Activated CD4-positive, CD25-positive, alpha-beta regulatory T cell treated with anti-CD3 and anti-CD28 coated beads, Interleukin-2, amount 50 U/mL, for 24 hours (primary cell): ENCODE data around the gene ITPR3.

Experiments used
- ATAC-seq, 2 donors: fragments of 150-1000 bp; cut with Tn5 transposase; one replicate each; pipeline ENCODE4 v1.10.0; 2021; ENCODE audit warnings: mild to moderate bottlenecking in 1 of 2, moderate library complexity in 1 of 2

The ITPR3 gene

GRCh38 chr6:33591424-33592032 lies 29.6 kb upstream of the ITPR3 start:
- no peak for ATAC-seq

GRCh38 chr6:33592280-33592594 lies 28.9 kb upstream of the ITPR3 start:
- ATAC-seq: no peak

DNA sequence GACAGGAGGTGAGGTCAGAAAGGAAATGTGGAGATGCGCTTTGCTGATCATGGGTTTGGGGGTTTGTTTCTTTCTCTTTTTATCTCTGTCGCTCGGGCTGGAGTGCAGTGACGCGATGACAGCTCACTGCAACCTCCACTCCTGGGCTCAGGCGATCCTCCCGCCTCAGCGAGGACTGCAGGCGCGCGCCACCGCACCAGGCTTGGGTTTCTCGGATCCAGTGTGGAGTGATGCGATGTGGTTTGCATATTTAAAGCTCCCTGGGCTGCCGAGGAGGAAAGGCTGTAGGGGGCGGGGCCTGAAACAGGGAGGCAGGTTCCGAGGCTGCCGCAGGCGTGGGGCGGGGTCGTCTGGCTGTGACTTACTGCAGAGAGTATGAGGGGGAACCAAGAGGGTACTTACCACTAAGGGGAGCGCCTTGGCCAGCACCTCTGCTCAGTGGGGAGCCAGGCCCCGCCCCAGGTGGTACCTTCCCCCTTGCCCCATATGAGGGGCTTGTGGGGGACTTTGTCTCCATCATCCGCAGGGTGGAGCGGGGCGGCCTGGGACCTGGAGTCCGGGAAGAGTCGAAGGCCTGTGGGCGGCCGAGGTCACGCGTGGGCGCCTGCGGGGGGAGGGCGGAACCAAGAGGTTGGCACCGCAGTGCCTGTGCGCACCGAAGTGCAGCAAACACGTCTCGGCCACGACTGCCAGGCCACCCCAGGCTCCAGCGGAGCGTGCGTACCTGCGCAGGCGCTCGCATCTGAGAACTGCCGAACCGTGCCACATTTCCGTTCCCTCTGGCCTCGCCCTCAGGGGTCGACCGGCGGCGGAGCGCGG lies 28.3 kb upstream of the ITPR3 start:
- ATAC-seq: peak; percentile 46 to 61

- ATAC-seq: no peak
These were observed 27.8 kb upstream of the ITPR3 start for GRCh38 chr6:33593414-33593727.

GRCh38 chr6:33595001-33595846 lies 25.9 kb upstream of the ITPR3 start:
- no peak for ATAC-seq

DNA sequence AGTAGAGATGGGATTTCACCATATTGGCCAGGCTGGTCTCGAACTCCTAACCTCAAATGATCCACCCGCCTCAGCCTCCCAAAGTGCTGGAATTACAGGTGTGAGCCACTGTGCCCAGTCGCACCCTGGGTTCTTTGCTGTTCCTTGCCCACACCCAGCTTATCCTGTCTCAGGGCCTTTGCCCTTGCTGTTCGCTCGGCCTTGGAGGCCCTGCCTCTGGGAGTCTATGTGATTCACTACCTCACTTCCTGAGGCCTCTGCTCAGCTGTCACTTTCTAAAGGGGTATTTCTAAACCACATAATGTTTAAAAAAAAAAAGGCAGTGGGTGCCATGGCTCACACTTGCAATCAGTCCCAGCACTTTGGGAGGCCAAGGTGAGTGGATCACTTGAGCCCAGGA lies 24.2 kb upstream of the ITPR3 start:
- ATAC-seq: peak; percentile 56 to 59

DNA sequence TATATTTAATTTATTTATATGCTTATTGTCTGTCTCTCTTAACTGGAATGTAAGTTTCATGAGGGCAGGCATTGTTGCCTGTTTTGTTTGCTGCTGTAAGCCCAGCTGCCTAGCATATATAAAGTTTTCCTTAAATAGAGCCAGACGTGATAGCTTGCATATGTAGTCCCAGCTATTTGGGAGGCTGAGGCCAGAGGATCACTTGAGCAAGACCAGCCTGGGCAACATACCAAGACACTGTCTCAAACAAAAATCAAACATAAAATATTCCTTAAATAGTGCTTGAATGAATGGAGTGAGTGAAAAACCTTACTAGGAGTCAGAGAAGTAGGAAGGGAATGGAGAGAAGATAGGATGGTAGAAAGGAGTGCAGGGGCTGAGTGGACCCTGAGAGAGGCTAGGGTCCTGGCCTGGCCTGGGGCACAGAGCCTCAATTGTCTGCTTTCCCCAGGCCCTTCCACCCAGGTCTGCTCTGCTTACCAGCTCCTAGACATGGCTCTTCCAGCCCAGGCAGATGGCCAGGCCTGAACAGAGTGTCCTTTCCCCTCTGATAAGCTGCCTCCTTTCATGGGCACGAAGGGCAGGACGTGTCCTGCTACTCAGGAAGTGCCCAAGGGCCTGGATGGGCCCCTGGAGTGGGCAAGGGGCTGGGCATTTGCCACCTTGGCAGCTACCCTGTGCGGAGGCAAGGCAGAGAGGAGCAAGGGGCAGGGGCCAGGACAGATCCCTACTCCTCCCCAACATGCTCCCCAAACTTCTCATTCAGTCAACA lies 23.4 kb upstream of the ITPR3 start:
- ATAC-seq: no peak

DNA sequence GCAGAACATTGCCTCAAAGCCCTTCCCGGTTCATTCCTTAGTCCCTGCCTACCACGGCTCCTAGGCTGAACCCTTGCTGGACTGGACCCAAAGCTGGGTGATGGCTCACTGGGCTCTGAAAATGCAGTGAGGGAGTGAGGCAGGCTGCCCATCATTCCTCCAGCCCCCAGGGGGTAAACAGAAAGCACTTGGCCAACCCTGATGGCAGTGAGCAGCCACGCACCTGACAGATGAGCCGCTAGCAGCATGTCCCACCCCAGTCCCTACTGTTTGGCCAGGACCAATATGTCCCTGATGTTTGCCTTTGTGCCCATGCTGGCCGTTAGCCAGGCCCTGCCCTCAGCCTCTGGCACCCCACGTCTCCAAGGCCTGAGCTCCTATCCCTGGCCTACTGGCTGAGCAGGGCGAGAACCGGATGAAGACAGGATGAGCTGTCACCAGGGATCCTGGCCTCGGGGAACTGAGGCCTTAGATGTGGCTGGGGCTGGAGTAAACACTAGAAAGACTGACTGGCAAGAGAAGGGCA lies 21.6 kb upstream of the ITPR3 start:
- no peak for ATAC-seq

DNA sequence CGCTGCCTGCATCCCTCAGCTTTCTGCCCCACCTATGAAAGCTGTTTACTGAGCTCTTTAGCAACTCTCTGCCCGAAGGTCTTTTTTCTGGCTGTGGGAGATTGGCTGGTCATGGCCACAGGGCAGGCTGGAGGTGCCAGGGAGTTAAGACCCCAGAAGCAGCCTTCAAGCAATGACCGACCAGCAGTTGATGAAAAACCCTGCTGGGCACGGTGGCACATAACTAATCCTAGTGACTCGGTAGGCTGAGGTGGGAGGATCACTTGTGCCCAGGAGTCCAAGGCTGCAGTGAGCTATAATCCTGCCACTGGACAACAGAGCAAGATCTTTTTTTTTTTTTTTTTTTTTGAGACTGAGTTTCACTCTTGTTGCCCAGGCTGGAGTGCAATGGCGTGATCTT lies 20.4 kb upstream of the ITPR3 start:
- no peak for ATAC-seq

GRCh38 chr6:33602180-33602579 lies 18.9 kb upstream of the ITPR3 start:
- ATAC-seq: no peak

DNA sequence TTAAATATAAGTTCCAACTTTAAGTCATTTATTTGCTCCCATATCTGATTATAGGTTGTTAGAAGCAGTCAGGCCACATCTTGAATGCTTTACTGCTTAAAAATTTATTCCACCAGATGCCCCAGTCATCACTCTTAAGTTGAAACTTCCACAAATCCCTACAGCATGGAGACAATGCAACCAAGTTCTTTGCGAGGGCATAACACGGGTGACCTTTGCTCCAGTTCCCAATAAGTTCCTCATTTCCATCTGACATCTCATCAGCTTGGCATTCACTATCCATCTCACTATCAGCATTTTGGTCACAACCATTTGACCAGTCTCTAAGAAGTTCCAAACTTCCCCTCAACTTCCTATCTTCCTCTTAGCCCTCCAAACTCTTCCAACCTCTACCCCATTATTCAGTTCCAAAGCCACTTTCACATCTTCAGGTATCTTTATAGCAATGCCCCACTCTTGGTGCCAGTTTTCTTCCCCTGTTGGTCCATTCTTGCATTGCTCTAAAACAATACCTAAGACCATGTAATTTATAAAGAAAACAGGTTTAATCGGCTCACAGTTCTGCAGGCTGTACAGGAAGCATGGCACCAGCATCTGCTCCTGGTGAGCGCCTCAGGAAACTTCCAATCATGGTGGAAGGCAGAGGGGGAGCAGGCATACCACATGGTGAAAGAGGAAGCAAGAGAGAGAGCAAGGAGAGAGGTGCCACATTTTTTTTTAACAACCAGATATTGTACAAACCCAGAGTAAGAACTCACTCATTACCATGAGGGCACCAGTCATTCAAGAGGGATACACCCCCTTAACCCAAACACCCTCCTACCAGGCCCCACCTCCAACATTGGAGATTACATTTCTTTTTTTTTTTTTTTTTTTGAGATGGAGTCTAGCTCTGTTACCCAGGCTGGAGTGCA lies 15.9 kb upstream of the ITPR3 start:
- ATAC-seq: no peak

- ATAC-seq: no peak
These were observed 14.5 kb upstream of the ITPR3 start for GRCh38 chr6:33606642-33607041.

- ATAC-seq: no peak
These were observed 13.9 kb upstream of the ITPR3 start for GRCh38 chr6:33607126-33607783.

GRCh38 chr6:33607784-33608161 lies 13.3 kb upstream of the ITPR3 start:
- ATAC-seq: peak in 1 of 2 donors; percentile 72

- ATAC-seq: no peak
These were observed 12.1 kb upstream of the ITPR3 start for GRCh38 chr6:33609019-33609418.

- ATAC-seq: no peak
These were observed 11.6 kb upstream of the ITPR3 start for GRCh38 chr6:33609528-33609927.

GRCh38 chr6:33610067-33610466 lies 11.1 kb upstream of the ITPR3 start:
- no peak for ATAC-seq

DNA sequence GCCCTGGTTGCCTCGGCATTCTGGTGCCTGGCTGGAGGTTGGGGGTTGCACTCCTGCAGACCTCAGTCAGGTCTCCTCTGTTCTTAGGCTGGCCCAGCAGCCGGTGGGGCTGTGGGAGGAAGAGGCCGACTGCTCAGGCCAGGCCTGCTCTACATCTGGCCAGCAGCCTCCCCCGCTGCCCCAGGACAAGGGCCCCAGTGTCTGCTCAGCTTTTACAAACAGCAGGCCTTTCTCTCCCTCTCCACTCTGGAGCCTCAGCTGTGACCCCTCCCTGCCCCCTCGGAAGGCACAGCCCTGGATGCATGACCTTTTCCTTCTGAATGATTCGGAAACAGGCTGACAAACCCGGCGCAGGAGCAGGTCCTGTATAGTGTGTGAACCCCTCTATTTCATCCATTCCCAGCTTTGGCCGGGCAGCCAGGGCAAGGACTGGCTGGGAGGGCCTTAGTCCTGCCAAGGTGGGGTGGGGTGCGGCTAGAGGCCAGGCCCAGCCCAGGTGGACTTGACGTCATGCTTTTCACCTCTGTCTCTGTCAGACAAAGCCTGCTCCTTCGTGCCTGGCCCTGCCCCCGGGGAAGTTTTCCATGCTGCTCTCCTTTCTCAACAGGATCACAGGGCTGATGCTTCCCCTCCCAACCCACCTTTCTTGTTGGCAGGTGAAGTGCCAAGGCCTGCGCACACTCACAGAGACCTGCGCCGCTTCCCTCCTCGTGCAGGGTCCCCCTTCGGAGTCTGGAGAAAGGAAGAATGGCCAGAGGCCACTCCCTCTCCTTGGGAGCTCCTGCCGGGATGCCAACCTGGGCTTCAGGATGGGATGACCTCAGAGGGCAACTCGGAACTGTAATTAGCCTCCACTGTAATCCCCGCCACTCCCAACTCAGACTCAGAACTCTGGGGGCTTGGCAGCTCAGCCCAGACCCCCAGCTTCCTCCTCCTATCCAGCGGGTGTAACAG lies 10.1 kb upstream of the ITPR3 start:
- ATAC-seq: no peak

DNA sequence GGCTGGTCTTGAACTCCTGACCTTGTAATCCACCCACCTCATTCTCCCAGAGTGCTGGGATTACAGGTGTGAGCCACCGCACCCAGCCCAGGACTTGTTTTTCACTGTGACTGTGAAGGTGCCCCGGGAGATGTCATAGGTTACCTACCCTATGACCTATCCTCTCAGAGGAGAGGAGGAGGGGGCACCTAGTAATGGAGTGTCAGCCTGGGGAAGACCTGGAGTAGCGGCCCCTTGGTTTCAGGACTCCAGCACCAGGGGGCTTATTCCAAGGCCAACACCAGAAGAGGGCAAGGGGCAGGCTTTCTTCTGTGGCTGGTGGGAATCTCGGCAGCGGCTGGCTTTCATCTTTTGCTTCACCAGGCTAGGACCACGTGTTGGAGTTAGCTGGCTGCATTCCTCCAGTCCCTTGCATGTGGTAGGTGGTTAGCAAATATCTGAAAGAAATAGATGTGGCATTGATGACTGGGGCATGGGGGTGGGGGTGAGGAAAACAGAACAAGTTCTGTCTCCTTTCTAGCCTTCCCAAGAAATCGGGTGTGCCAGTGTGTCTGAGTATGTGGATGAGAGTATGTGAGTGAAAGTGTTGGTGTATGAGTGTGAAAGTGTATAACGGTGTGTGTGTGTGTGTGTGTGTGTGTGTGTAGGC lies 7.9 kb upstream of the ITPR3 start:
- ATAC-seq: no peak

DNA sequence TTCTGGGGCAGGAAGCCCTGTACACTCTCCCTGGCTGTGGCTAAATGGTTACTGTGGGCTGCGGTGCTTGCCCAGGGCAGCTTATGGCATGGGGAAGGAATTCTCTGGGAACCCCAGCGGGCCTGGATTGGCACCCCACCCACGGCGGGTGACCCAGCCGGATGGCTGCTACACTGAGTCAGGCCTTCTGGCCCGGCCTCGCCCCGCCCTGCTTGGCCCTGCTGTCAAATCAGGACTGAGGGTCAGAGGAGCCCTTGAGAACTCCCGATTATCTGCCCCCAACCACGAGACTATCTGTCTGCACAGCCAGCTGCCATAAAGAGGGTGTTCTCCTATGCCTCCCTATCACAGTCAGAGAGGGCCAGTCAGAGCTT lies 7.3 kb upstream of the ITPR3 start:
- ATAC-seq: no peak
